Stomach (tissue), 4 donors: Measurements from ENCODE around the gene OPALIN.

Source experiments
- EP300 ChIP-seq: sonication (generic); formaldehyde crosslinking; IDR thresholded peaks from one replicate; pipeline ENCODE4 v1.6.1; 2017; ENCODE audit warnings: antibody characterized with exemption
- TF ChIP-seq, protein P1 (sequence below), 7 experiments: fragments of 450-650 bp in 4 of 7; fragments of 200-600 bp in 3 of 7; sonication (generic) in 3 of 7; IDR thresholded peaks; one replicate each; pipeline ENCODE4 v1.5.1; 2016 to 2019; ENCODE audit warnings: antibody characterized with exemption in 7 of 7, control low read depth in 2 of 7, mild to moderate bottlenecking in 1 of 7

DNA sequence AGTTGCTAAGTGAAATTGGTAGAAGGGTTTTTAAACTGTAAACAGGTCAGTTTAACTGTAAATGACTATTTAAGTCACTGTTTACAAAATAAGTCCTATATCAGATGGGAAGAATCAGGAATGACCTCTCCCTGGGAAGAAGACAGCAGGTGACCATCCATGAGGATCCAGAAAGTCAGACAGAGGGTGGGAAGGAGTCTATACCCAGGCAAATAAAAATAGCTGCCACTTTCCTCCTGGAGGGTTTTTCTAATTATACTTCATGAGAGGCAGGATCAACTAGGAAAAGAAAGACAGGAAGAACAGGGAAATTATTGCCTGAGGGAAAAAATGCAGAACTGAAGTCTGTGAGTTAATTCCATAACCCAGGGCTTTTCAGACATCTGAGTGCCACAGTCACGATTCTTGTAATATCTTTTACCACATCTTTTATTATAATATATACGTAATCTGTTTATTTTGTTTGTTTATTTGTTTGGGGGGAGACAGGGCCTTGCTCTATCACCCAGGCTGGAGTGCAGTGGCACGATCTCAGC, 47.6 kb downstream of the OPALIN start:
- no peak for TF ChIP-seq EP300
- TF ChIP-seq, protein P1, sequence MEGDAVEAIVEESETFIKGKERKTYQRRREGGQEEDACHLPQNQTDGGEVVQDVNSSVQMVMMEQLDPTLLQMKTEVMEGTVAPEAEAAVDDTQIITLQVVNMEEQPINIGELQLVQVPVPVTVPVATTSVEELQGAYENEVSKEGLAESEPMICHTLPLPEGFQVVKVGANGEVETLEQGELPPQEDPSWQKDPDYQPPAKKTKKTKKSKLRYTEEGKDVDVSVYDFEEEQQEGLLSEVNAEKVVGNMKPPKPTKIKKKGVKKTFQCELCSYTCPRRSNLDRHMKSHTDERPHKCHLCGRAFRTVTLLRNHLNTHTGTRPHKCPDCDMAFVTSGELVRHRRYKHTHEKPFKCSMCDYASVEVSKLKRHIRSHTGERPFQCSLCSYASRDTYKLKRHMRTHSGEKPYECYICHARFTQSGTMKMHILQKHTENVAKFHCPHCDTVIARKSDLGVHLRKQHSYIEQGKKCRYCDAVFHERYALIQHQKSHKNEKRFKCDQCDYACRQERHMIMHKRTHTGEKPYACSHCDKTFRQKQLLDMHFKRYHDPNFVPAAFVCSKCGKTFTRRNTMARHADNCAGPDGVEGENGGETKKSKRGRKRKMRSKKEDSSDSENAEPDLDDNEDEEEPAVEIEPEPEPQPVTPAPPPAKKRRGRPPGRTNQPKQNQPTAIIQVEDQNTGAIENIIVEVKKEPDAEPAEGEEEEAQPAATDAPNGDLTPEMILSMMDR (IDR thresholded peaks at IDR 0.05): no peak
